ENCODE results near the gene RASSF5.

The RASSF5 gene

DNA sequence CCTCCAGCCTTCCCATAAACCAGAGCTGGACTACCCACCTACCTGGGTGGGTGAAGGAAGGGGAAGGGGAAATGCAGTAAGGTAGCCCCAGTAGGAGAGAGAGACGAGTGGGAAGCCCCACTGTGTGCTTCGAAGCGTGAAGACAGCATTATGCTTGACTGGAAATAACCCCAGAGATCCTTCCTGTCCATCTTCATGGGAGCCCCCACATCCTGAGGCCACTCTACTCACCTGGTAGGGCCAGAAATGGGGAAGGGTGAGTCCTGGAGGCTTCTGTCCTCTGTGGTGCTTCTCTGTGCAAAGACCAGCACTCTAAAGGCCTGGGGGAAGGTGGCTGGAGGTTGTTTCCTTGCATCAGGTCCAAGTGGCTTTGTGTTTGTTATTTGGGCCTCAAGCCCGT is 10.0 kb upstream of the RASSF5 start:
- no peak for DNase-seq (ENCODE audit: low read depth in 2 of 2)

DNA sequence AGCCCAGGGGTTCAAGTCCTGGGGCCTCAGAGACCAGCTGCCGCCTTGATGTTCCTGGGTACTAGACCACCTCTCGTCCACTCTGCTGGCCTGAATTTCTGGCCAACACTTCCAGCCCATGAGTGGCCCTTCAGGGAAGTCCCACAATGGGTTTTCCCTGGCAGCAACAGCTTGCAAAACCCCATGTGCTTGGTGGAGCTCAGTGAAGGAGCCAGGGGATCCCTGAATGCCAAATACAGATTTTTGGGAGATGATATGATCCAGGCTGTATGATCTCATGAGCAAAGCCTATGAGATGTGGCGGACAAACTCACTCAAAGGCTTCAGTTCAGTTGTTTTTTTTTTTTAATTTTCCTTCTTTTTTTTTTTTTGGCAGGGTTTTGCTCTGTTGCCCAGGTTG is 9.6 kb upstream of the RASSF5 start:
- DNase-seq (ENCODE audit: low read depth in 2 of 2): no peak

DNA sequence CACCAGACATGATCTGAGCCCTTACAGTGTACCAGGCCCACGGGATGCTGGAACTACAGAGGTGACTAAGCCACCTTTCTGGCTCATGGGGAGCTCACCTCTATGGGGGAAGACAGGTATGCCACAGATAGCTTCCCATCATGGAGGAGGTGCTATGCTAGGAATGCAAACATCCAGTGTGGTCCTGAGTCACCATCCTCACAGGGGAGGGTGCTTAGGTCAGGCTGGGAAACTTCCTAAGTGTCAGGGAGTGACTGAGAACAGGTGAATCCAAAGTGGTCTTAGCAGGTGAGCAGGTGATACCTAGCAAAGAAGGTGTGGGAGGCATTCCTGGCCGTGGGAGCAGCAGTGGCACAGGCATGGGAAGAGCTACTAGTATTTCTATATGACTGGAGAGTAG is 8.6 kb upstream of the RASSF5 start:
- no peak for DNase-seq (ENCODE audit: low read depth in 2 of 2)

DNA sequence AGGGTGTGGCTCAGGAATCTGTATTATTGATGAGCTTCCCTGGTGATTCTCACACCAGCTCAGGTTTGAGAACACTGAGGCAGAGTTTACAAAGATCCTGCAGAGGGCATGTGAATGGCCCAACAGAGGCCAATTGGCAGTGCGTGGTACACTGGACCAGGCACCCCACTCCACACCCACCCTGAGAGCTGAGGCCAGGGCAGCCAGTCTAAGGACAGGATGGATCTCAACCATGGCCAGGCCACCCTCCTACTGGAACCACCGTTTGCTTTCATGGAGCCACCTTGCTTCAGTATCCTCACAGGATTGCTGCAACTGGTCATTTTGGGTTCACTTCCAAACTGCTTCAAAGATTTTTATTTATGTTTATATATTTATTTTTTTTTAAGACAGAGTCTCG is 7.3 kb upstream of the RASSF5 start:
- DNase-seq (ENCODE audit: low read depth in 2 of 2): no peak

DNA sequence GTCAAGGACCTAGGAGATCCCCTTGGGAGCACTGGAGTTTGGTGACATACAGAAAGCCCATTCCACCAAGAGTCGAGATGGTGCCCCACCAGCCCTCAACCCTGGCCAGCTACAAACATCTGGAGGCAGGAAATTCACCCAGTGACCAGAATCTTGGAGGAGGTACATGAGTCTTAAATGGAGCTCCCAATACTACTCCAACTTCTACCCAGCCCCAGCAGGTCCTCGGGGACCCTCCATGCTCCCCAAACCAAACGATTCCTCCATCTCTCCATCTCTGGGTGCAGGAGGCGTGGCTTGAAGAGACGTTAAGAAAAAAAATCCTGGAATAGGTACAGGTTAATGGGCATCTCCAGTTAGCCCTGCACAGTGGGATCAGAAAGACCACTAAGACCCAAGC is 5.5 kb upstream of the RASSF5 start:
- no peak for DNase-seq (ENCODE audit: low read depth in 2 of 2)

DNA sequence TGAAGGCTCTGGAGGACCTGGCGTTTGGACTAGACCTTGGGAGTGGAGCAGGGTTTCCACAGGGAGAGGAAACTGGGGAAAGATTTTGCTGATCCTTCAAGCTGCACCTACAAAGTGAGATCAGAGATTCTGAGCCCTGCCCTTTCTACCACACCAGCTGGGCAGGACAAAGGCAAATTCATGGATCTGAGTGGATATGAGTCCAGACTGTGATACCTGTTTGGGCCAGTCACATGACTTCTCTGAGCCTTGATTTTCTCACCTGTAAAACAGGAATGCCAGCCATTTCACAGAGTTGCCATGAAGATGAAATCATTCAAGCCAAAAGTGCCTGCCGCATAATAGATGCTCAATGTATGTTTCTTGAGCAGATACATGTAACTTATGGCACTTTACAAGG is 4.9 kb upstream of the RASSF5 start:
- no peak for DNase-seq (ENCODE audit: low read depth in 2 of 2)

DNA sequence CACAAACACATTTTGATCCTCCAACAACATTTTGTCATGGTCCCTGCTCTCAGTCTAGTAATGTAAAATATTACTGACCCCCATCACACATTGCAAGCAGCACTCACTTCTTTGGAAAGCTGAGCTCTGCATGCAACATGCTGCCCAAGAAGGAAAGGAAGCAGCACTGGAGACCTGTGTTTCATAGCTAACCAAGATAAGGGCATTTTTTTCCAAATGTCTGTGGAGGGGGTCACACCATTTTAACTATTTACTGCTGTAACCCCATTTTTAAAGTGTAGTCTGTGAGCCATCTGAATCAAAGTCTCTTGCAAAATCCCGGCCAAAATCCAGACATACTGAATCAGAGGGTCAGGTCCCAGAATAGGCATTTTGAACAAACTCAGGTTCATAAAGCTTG is 4.5 kb upstream of the RASSF5 start:
- DNase-seq (ENCODE audit: low read depth in 2 of 2): no peak

DNA sequence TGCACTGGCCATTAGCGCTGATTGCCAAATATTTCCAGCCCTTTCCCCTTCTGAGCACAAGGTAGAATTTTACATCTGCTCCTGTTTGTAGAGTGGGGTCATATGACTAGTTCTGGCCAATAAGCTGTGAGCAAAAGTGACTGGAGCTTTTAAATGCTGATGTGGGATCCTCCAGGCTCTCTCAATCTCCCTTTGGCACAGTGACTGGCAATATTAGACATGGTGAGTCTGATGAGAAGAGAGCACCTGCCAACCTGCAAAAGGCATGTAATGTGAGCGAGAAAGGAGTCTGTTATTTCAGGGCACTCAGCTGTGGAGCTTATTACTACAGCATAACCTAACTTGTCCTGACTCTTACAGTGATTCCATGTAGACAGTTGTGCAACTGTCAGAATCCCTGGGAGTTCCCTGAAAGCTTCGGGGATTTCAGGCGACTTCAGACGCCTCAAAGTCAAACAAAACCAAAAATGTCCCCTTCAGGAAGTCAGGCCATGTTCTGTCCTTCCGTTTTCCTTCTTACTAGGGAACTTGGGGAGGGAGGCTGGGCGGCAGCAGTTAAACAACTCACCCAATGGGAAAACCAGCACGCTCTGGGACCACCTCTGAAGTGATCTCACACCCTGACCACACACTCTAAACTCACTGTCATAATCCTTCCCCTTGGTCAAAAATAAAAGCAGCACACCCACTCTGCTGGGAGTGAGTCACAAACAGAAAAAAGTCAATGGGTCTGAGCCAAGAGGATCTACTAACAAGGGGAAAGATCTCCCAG is 3.6 kb upstream of the RASSF5 start:
- peak; percentile 85 for DNase-seq (ENCODE audit: low read depth in 2 of 2)

DNA sequence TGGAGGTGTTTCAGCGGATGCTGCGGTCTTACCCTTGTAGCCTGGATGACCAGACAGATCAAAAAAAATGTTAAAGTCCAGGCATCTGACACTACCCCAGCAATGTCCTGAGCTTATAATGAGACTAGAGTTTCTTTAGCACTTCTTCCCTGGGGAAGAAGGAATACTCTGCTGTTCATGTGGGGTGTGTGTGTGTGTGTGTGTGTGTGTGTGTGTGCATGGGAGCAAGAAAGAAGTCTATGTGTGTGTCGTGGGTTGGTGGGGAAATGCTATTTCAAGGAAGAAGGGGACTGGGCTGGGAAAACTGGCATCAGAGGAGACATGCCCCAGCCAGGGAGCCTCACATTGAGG is 3.0 kb upstream of the RASSF5 start:
- DNase-seq (ENCODE audit: low read depth in 2 of 2): no peak

DNA sequence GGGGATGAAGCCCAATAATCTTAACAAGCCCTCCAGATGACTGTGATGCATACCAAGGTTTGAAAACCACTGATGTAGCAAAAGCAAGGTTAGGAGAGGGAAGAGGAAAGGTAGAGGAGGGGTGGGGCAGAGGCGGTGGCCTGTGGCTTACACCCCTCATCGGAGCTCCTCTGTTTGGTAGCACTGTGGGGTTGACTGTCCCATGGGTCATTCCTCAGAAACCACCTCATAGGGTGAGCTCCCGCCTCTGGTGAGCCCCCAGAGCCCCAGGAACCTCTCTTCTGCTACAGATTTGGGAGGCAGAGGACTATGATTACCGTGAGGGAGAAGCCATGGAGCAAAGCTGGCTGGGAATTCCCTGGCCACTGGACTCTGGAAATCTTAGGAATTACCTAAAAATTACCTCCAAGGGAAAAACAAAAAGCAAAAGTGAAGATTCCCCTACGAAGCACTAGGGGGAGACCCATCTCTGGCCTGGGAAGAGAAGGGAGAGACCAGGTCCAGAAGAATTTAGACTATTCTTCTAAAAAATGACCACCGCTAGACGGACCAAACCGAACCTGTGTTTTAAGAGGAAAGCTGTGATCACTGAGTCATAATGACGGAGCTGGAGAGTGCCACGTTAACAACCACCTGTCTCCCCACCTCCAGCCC is 1.5 kb upstream of the RASSF5 start:
- no peak for DNase-seq (ENCODE audit: low read depth in 2 of 2)

DNA sequence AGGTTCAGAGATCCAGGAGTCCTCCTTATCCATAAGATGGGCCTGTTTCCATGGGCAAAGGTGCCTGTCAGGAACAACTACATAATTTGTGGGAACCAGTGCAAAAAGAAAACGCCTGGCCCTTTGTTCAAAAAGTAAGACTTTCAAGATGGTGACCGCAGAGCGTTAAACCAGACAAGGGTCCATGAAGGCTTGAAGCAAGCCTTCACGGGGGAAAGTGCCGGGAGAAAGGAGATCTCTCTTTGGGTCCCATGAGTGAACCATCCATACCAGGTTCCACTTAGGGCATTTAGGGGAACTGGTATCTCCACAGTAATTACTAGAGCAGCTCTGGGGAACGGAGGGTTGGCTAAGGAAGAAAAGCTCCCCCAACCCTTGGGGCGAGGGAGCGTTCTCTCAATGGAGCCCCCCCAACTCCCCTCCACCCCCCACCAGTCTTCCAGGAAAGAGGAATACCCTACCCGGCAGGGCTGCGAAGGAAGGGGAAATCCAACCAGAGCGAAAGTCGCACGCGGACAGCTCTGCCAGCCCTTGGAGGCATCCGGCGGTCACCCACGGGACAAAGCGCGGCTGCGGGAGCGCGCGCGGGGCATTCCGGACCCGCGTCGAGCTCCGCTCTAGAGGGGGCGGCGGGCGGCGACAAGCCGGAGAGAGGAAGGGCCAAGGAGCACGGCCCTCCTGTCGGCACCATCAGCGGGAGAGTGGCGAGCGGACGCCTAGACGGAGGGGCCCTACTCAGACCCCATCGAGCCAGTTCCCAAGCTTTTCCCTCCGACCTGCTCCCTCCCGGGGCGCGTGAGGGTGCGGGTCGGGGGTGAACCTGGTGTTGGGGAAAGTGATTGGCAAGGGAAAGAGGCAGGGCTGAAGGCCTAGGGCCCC is 687 bp upstream of the RASSF5 start:
- DNase-seq (ENCODE audit: low read depth in 2 of 2): no peak

DNA sequence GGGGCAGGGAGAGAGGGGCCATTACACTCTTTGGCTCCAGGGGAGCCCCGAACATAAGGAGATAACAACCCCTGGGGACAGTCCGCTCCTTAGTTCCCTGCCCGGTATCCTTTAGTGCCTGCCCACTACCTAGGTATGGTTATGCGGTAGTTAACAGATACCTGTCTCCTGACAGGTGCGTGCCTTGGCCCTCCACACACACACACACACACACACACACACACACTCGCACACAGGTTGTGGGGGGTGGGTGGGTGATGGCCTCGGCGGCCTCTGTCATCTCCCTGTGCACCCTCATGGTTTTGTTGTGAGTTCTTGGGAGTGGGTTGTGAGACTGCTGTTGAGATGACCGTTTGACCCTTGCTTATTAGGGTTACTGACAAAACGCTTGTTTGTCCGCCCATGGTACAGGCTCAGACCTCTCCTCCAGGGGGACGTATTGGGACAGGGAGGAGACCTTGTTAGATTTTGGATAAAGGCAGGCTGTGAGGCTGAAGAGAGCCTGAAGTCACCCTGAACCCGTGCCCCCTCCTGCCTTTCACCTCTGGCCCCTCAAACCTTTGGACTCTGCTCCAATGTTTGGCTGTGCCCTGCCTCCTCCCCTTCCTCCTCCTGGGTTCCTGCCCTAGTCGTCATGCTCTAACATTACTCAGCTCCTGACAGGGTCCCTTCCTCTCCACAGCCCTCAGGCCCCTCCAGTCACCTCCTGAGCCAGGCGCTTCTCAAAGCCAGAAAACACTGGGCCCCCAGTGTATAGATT is 979 bp downstream of the RASSF5 start:
- DNase-seq (ENCODE audit: low read depth in 2 of 2): no peak

DNA sequence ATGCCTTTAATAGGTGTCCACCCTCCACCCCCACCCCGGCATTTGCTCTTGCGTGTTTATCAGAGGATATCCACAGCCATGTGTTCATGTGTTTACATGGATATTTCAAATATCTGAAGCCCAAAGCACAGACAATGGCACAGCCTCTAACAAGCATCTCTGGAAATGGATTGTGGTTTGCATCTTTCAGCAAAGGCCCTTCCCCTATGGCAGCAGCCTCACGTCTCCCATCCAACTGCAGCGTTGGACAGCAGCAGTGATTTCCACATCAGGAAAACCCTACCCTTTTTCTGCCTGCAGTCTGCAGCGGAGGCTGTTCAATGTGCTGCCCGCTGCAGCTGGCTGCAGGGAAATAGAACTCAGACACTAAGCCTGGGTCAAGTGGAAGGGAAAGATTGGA is 1.6 kb downstream of the RASSF5 start:
- DNase-seq (ENCODE audit: low read depth in 2 of 2): peak; percentile 50 to 58

DNA sequence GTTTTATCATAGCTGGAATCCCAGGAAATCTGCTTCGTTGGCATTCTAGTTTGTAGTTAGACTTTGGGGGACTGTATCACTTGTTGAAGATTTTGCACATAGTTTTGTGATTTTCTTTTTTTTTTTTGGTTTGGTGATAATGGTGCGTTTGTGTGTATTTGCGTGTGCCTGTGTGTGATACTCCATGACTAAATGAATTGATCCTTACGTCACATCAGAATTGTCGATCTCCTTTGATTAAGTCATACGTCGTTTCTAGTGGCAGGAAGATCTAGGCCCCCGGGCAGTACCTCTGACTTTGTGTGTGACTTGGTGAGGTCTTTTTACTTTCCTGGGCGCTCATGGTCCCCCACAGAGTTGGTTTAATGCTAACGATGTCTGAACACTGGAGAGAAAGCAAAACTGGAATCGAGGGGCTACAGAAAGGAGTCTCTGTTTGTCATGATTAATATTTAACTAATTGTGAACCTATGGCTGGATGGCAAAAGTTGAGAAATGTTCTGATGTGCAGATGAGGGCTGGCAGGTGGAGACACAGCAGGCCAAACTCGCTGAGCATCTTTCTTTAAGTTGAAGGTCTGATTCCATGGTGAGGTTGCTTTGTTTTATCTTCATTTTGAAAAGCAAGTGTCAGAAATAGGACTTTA is 2.4 kb downstream of the RASSF5 start:
- no peak for DNase-seq (ENCODE audit: low read depth in 2 of 2)

DNA sequence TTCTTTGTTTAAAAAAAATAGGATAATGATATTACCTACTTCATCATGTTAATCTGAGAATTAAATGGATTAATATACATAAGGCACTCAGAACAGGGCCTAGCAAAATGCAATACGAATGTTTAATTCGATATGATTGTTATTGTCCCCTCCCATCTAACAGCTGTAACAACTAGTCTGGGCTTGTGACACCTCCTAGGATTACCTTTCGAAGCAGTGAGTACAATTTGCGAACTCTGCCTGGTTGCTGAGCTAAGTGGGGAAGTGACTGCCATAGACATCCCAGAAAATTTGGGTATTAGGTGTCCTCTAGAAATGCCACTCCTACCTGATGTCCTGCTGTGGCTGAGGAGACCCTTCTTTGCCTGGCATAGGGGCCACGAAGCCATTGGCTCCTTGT is 3.0 kb downstream of the RASSF5 start:
- no peak for DNase-seq (ENCODE audit: low read depth in 2 of 2)

DNA sequence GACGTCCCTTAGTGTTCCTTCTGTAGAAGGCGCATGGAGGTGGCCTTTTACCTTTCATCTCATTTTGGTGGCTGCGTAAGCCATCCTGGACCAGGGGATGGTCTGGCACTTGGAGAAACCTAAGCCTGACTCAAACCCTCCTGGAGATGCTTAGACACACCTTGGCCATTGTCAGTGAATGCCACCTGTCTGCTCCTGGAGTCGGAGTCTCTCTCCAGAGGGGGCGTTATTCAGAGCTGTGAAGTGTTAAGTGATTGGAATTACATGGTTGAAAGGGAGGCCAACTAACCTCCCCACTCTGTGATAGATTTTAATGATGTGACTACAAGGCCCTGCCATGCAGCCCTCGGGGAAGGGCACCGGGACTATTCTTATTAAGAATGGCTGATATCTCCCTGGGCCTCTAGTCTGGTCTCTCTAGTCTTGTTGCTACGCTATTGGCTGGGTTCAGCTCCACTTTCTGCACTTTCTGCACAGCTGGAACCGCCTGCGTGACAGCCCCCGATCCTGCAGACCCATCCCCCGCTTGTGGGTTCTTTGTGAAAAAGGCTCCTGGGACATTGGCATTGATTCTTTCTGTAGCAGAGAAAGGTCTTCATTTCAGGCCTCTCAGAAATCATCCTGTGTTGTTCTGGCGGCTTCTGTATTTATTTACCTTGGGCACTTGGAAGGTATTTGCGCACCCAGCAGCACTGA is 4.2 kb downstream of the RASSF5 start:
- DNase-seq (ENCODE audit: low read depth in 2 of 2): no peak

DNA sequence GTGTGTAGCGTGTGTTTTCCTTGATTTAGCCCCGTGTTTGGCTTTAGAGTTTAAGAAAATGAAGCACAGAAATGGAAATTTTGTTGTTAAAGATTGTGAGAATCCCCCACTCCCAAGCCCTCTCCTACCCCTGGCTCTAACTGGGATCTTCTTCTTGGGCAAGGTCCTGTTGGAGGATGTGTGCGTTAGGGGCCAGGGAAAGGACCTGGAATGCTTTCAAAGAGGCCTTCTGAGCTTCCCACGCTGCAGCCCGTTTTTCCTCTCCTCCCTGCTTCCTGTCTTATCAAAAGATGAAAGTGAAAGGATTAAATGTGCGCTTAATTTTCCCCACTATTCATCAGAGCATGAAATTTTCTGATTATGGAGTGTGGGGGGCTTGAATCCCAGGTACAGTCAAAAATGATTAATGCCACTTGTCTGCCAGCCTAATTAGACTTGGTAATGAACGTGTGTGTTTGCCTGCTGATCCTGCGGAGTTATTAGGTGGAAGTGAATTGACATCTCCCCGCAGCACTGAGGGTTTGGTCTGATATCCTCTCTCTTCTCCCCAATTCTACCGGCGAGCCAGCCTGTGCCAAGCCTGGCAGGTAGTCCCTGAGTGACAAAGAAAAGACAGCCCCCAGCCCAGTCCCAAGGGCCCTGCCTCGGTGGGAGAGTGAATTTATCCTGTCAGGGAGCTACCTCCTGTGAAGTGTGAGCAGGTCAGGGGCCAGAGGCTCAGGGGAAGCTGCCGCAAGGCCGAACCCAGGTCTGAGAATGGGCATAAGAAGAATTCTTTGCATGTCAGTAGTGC is 4.9 kb downstream of the RASSF5 start:
- no peak for DNase-seq (ENCODE audit: low read depth in 2 of 2)

DNA sequence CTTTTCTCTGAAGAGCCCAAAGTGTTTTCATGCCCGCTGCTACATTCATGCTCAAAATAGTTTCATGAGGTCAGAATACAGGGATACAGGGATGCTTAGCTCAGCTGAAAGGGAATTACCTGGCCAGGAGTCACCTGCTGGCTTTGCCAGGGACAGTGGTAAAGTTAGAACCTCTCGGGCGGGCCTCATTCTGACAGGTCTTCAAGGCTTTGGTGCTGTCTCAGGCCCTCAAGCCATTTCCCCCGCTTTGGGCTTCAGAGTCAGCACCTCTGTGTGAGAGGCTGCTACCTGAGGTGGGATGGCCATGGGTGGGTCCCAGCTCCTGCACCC is 5.5 kb downstream of the RASSF5 start:
- DNase-seq (ENCODE audit: low read depth in 2 of 2): no peak

DNA sequence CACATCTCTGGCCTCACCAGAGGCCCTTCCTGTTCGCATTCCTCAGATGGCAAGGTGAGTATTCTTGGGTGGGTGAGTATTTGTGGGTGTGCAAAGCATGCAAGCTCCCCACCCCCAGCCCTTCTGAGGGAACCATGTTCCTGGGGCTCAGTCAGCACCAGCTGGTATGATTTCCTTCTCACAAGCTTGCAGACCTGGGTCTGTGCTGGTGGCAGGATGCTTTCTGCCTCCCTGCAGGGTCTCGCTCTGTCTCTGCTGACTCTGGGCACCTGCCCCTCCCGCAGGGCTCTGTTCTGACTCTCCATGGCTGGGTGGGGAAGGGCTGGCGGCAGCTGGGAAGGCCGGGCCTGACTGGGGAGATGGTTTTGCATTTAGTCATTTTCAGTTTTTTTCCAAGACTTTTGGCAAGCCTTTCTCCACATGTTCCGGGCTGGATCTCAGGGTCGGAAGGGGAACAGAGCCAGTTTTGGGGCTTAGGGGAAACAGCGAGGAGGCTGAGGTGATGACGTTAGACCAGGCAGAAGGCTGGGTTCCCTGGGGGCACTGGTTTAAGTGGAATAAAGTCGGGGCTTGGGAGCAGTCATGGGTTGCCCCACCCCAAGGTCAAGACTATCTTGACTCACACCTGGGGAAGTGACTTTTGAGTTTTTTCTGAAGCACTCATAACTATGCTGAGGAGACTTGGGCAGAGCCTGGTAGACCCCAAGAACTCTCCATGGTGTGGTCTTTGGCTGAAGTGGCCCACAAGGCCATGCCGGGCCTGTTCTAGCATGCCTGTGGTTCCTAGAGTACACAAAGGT is 6.2 kb downstream of the RASSF5 start:
- peak; percentile 80 to 83 for DNase-seq (ENCODE audit: low read depth in 2 of 2)
